MM.1S (cell line): Measurements from ENCODE around the gene ARHGAP26.

Experiments used
- DNase-seq: peaks from one replicate; pipeline ENCODE4 v3.0.0-alpha.2; 2015
- H2AFZ ChIP-seq: fragments of 300-600 bp; sonication (generic); 2 replicates; pipeline ENCODE4 v1.6.0; 2016; ENCODE audit warnings: antibody characterized with exemption, low read length
- H3F3A ChIP-seq: fragments of 300-600 bp; sonication (generic); 2 replicates; pipeline ENCODE4 v1.6.1; 2016; ENCODE audit warnings: mild to moderate bottlenecking, antibody characterized with exemption, low read length, moderate library complexity, mixed read lengths; ENCODE audit not compliant: insufficient read depth
- H3K27ac ChIP-seq: fragments of 300-600 bp; sonication (generic); 2 replicates; pipeline ENCODE4 v1.5.1; 2016; ENCODE audit warnings: mild to moderate bottlenecking, low read length
- H3K27me3 ChIP-seq: fragments of 300-600 bp; sonication (generic); replicated peaks from 2 replicates; pipeline ENCODE4 v1.6.0; 2016; ENCODE audit warnings: low read length; ENCODE audit not compliant: insufficient read depth
- H3K36me3 ChIP-seq: fragments of 300-600 bp; sonication (generic); replicated peaks from 2 replicates; pipeline ENCODE4 v1.6.1; 2016; ENCODE audit warnings: mild to moderate bottlenecking, low read length, mixed read lengths; ENCODE audit not compliant: insufficient read depth
- H3K4me1 ChIP-seq: fragments of 300-600 bp; sonication (generic); 2 replicates; pipeline ENCODE4 v1.6.1; 2016; ENCODE audit warnings: low read length, mixed read lengths
- H3K4me2 ChIP-seq: fragments of 300-600 bp; sonication (generic); 2 replicates; pipeline ENCODE4 v1.6.0; 2016; ENCODE audit warnings: low read depth, low read length
- H3K4me3 ChIP-seq: fragments of 300-600 bp; sonication (generic); 2 replicates; pipeline ENCODE4 v1.5.1; 2016; ENCODE audit warnings: low read length, mixed read lengths
- H3K79me2 ChIP-seq: fragments of 300-600 bp; sonication (generic); 2 replicates; pipeline ENCODE4 v1.6.1; 2016; ENCODE audit warnings: mixed run types, low read length, mixed read lengths
- H3K9ac ChIP-seq: fragments of 300-600 bp; sonication (generic); 2 replicates; pipeline ENCODE4 v1.6.1; 2016; ENCODE audit warnings: low read length, mixed read lengths
- H3K9me2 ChIP-seq: fragments of 300-600 bp; sonication (generic); replicated peaks from 2 replicates; pipeline ENCODE4 v1.6.1; 2016; ENCODE audit warnings: mild to moderate bottlenecking, low read length, mixed read lengths; ENCODE audit not compliant: insufficient read depth
- H3K9me3 ChIP-seq: fragments of 300-600 bp; sonication (generic); replicated peaks from 2 replicates; pipeline ENCODE4 v1.6.1; 2016; ENCODE audit warnings: mild to moderate bottlenecking, low read length, mixed read lengths; ENCODE audit not compliant: insufficient read depth
- H4K20me1 ChIP-seq: fragments of 300-600 bp; sonication (generic); 2 replicates; pipeline ENCODE4 v1.6.1; 2016; ENCODE audit warnings: mild to moderate bottlenecking, low read length, moderate library complexity, mixed read lengths; ENCODE audit not compliant: insufficient read depth
- EZH2 ChIP-seq: fragments of 300-600 bp; sonication (generic); optimal IDR thresholded peaks from 2 replicates; pipeline ENCODE3; 2017; ENCODE audit warnings: low read depth, mild to moderate bottlenecking, antibody characterized with exemption, low read length, mixed read lengths
- EZH2phosphoT487 ChIP-seq: fragments of 300-600 bp; sonication (generic); IDR thresholded peaks from 2 replicates; pipeline ENCODE4 v1.6.1; 2018; ENCODE audit warnings: antibody characterized with exemption, low read length
- TF ChIP-seq, protein P1 (sequence below): fragments of 300-600 bp; sonication (generic); IDR thresholded peaks from 2 replicates; pipeline ENCODE4 v1.5.1; 2016; ENCODE audit warnings: antibody characterized with exemption, low read length, mixed read lengths

ARHGAP26 gene

DNA sequence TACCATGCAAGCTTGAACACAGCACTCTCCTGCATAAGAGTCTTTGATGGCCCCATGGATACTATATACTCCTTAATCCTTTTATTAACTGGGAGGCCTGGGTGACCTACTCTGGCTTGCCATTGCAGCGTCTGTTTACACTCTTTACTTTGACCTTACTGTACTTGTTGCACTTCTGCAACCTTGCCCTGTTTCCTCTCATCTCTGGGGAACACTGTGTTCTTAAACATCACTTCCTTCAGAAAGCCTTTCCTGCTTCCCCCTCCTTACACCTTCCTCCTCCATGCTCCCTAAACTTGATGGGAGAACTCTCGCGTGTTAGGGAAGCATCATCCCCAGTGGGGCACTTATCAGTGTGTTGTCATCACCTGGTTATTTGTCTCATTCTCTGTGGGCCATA is 411.0 kb downstream of the ARHGAP26 start:
- Histone ChIP-seq H2AFZ (no peak overlapping the region), H3K9ac (no peak overlapping the region), H3K4me3 (no peak overlapping the region), H3K27ac (no peak overlapping the region), H3K4me2 (no peak overlapping the region), H3F3A (peaks cover 10% of the 10 kb centered on the region; the same call in 1 of the 2 replicates), H3K9me3 (no peaks in the 10 kb centered on the region), H3K9me2 (no peaks in the 10 kb centered on the region), H3K36me3 (no peaks in the 10 kb centered on the region), H4K20me1 (no peaks in the 10 kb centered on the region), H3K79me2 (no peaks in the 10 kb centered on the region), H3K4me1 (peaks cover 32% of the 10 kb centered on the region), H3K27me3 (no peaks in the 10 kb centered on the region)
- DNase-seq: no peak
- TF ChIP-seq, protein P1, sequence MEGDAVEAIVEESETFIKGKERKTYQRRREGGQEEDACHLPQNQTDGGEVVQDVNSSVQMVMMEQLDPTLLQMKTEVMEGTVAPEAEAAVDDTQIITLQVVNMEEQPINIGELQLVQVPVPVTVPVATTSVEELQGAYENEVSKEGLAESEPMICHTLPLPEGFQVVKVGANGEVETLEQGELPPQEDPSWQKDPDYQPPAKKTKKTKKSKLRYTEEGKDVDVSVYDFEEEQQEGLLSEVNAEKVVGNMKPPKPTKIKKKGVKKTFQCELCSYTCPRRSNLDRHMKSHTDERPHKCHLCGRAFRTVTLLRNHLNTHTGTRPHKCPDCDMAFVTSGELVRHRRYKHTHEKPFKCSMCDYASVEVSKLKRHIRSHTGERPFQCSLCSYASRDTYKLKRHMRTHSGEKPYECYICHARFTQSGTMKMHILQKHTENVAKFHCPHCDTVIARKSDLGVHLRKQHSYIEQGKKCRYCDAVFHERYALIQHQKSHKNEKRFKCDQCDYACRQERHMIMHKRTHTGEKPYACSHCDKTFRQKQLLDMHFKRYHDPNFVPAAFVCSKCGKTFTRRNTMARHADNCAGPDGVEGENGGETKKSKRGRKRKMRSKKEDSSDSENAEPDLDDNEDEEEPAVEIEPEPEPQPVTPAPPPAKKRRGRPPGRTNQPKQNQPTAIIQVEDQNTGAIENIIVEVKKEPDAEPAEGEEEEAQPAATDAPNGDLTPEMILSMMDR: no peak
- TF ChIP-seq EZH2phosphoT487 (no peak), EZH2 (no peak)

DNA sequence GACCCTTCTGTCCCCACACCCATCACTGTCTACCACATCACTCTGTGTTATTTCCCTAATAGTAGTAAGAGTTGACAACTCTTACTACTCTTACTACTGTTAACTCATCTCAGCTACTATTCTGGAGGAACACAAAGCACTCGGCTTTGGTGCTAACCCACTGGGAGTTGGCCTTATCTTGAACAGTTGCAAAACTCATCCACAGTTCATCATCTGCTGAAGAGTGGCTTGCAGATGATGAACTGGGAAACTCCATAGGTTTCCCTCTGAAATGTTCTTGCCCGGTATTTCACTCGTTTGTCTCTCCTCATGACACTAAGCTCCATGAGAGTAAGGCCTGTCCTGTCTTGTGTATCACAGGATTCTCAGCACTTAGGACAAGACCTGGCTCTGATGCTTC is 411.9 kb downstream of the ARHGAP26 start:
- no peaks in the 10 kb centered on the region for H3K27me3 ChIP-seq
- no peaks in the 10 kb centered on the region for H4K20me1 ChIP-seq
- DNase-seq: no peak
- no peak overlapping the region for H3K9ac ChIP-seq
- peaks cover 42% of the 10 kb centered on the region for H3K4me1 ChIP-seq
- H2AFZ ChIP-seq: no peak overlapping the region
- TF ChIP-seq EZH2phosphoT487 (no peak), EZH2 (no peak)
- TF ChIP-seq, protein P1: no peak
- peak overlapping the region; percentile 74; the same call in 1 of the 2 replicates for H3K27ac ChIP-seq
- H3K79me2 ChIP-seq: no peaks in the 10 kb centered on the region
- no peaks in the 10 kb centered on the region for H3K36me3 ChIP-seq
- H3K4me3 ChIP-seq: no peak overlapping the region
- no peak overlapping the region for H3K4me2 ChIP-seq
- H3K9me2 ChIP-seq: no peaks in the 10 kb centered on the region
- H3K9me3 ChIP-seq: no peaks in the 10 kb centered on the region
- peaks cover 18% of the 10 kb centered on the region; the same call in 1 of the 2 replicates for H3F3A ChIP-seq

DNA sequence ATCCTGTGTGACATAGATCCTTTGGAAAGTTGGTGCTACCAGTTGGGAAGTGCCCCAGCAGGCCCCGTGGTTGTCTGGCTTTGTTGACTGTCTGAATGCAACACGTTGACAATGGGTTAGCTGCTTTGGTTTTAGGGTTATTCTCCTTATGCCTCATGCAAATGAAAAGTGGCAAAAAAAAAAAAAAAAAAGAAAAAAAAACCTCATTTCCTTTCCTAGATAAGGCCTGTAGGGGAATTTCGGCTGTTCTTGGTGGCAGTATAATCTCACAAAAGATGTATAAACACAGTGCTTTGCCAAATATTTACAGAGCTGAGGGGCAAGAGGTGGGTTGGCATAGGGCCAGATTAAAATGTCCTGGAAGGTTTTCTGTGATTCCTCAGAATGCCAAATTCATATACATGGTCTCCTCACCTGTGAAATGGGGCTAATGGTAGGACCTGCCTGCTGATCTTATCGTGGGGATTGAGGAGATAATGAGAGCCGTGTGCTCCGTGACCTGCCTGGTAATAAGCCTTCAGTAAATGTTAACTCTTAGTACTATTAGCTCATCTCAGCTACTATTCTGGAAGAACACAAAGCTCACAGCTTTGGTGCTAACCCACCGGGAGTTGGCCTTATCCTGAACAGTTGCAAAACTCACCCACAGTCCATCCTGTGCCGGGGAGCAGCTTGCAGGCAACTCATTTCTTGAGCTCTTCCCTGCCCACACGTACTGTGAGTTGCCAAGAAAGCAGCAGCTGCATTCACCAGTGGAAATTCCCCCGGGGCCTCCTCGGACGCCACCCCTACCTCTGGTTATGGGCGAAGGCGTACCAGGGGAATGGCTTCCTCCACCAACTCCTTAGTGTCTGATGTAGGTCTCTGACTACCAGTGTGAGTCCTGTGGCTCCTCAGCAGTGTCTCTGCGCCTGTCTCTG is 413.0 kb downstream of the ARHGAP26 start:
- H2AFZ ChIP-seq: peak overlapping the region; percentile 36; the same call in 1 of the 2 replicates
- TF ChIP-seq EZH2phosphoT487: no peak
- TF ChIP-seq, protein P1: no peak
- TF ChIP-seq EZH2: no peak

More for the DNA sequence above, 413.0 kb downstream of the ARHGAP26 start:
- DNase-seq: peak; percentile 86
- peak overlapping the region; percentile 58 for H3K4me2 ChIP-seq
- no peaks in the 10 kb centered on the region for H3K79me2 ChIP-seq
- H3K9me2 ChIP-seq: no peaks in the 10 kb centered on the region
- no peaks in the 10 kb centered on the region for H3K27me3 ChIP-seq
- peaks cover 18% of the 10 kb centered on the region; the same call in 1 of the 2 replicates for H3F3A ChIP-seq
- peak overlapping the region; percentile 74 for H3K27ac ChIP-seq
- H3K9ac ChIP-seq: peak overlapping the region; percentile 23; the same call in 1 of the 2 replicates
- H3K4me3 ChIP-seq: peak overlapping the region; percentile 2; the same call in 1 of the 2 replicates
- no peaks in the 10 kb centered on the region for H3K36me3 ChIP-seq
- H4K20me1 ChIP-seq: no peaks in the 10 kb centered on the region
- no peaks in the 10 kb centered on the region for H3K9me3 ChIP-seq
- H3K4me1 ChIP-seq: peaks cover 49% of the 10 kb centered on the region
